DMS153 treated with DMSO at 0.1 percent for 48 hours (cell line): ENCODE measurements around the gene CGB3.
A peak's percentile ranks its signal among the peaks of the same experiment; 100 is the strongest.

ENCODE experiments used
- DNase-seq: peaks from one replicate; lab custom pipeline; 2025; ENCODE audit not compliant: unreplicated experiment; lab: John Stamatoyannopoulos, UW

CGB3 gene

DNA sequence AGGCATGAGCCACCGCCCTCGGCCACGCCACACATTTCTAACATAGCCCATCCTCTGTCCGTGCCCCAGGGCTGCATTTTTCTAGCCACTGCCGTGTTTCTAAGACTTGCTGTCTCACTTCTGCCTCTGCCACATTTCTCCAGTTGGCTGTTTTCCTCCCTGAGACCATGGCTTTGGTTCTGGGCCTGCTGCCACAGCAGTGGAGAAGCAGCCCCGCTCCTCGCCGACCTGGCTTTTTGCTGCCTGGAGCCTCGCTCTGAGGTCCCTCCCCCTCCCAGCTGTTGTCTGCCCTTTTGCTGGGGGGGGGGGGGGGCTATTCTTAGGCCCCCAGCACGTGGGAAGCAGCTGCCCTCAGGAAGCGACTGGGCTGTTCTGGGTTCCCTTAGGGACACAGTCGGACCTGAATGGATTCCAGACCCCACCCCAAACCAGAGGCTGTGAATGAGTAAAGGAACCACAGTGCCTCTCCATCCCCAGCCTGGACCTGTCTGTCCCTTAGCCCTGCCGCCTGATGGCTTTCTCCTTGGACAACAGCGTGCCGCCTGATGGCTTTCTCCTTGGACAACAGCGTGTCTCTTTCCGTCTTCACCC is 34.3 kb downstream of the CGB3 start:
- no peak for DNase-seq

DNA sequence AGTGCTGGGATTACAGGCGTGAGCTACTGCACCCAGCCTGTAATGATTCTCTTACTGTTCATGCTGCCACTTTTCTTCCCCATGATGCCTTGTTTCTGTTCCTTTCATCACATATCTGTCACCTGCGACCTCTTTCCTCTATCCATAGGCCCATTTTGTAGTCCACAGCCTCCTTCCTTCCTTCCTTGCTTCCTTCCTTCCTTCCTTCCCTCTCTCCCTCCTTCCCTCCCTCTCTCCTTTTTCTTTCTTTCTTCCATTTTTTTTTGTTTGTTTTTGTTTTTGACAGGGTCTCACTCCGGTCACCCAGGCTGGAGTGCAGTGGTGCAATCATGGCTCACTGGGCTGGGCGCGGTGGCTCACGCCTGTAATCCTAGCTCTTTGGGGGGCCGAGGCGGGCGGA is 35.3 kb downstream of the CGB3 start:
- no peak for DNase-seq

DNA sequence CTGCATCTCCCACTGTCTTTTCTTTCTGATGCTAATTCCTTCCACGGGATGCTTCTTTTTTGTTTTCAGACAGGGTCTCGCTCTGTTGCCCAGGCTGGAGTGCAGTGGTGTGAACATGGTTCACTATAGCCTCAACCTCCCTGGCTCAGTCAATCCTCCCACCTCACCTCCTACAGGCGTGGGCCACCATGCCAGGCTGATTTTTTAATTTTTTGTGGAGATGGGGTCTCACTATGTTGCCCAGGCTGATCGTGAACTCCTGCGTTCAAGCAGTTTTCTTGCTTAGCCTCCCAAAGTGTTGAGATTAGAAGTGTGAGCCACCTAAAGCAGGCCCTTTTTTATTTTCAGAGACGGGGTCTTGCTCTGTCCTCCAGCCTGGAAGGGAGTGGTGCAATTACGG is 35.8 kb downstream of the CGB3 start:
- DNase-seq = no peak

DNA sequence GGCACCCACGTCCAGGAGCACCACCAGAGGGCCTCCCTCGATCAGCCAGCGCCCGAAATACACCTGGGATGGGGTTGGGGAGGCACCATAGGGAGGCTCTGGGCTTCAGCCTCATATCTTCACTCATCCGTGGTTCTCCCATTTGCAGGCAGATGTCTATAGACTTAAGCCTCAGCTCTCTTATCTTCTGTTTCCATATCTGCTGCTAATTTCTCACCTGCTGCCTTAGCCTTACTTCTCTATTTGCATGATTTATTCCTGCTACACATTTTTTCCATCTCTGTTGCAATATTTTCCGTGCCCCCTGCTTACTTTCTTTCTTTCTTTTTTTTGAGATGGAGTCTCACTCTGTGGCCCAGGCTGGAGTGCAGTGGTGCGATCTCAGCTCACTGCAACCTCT is 36.8 kb downstream of the CGB3 start:
- DNase-seq = no peak

DNA sequence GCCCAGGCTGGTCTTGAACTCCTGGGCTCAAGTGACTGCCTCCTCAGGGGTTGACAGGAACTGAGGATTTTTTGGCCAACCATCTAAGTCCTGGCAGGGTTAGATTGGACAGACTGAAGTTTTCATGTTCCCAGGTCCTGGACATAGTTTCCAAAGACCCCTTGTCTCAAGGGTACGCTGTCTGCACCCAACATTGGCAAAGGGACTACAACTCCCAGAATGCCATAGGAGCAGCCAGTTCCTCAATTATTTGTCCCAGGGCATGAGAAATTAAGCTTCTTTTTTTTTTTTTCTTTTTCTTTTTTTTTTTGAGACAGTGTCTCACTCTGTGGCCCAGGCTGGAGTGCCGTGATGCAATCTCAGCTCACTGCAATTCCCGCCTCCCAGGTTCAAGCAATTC is 37.9 kb downstream of the CGB3 start:
- no peak for DNase-seq

DNA sequence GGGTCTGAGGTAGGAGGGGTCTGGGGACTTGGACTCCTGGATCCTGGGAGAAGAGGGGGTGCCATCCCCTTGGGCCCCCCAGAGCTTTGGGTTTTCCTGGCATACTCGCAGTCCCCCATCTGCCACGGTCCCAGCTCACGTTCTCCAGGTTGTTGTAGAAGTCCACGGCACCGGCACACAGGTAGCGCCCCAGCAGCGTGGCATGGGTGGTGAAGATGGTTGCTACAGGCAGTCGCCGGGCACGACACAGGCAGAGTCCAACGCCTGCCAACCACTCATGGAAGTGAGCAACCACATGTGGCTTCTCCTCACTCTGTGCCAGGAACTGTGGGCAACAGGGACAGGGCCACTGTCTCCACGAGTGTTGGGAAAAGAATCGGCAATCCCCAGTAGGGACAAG is 38.4 kb downstream of the CGB3 start:
- DNase-seq = no peak

DNA sequence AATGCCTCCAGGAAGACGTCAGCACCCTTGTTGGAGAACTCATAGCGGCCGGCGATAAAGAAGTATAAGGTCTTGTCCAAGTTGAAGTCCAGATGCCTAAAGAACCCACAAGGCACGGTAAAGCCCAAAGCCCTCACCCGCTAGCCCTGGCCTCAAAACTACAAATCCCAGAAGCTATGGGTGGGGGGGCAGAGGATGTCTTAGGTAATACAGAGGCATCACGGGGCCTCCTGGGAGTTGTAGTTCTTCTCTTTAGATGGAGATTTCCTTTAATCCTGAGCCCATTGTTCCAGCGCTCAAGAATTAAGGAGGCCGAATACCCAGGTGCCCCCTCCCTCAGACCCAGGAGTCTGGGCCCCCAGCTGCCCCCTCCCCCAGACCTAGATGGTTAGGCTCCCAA is 41.9 kb downstream of the CGB3 start:
- no peak for DNase-seq

DNA sequence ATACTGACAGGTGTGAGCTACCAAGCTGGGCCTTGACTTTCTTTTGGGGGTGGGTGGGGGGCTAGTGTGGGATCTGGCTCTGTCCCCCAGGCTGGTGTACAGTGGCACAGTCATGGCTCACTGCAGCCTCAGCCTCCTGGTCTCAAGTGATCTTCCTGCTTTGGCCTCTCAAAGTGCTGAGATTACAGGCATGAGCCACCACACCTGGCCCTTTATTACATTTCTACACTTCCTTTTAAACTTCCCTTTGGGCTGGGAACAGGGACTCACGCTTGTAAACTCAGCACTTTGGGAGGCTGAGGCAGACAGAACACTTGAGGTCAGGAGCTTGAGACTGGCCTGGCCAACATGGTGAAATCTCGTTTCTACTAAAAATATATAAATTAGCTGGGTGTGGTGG is 47.1 kb downstream of the CGB3 start:
- DNase-seq = no peak

DNA sequence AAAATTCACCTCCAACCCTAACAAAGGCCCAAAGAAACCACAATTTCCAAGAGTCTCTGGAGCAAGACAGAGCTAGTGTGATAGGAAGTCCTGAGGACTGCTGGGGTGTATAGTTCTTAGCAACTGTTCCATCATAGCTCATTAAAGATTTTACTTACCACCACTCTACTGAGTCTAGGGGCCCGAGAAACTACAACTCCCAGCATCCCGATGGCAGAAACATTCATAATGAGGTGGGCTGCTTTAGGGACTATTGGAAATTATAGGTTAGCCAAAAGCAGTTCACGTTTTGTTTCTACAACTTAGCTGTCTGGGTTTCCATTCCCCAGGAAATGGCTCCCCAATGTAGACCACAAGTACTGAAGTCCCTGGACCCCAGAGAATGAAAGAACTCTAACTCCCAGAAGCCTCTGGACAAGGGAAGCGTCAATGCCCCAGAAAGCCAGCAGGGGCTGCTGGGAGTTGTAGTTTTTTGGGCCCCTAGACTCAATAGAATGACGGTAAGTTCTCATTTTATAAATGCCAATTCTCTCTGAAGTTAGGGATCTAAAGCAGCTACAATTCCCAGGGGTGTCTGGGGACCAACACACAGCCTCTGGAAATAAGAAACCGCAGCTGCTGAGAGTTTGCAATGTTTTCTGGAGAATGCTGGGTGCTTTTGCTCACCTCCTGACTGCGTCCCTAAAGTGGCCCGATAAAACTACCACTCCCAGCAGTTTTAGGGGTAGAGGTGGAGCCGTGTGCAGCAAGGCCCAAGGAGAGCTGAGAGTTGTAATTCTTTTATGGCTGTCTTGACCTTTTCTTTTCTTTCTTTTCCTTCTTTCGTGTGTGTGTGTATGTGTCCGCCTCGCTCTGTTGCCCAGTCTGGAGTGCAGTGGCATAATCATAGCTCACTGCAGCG is 47.9 kb downstream of the CGB3 start:
- peak; percentile 13 for DNase-seq
